CD4-positive, alpha-beta T cell treated with Interleukin-6 for 4 hours (primary cell): ENCODE data around the gene ADAM12.
"Not testable (repeated sequence)": the region's sequence is repeated elsewhere in the genome, so short reads cannot be mapped to it uniquely, and the experiment has no call there.

Experiments used
- DNase-seq: peaks from one replicate; pipeline ENCODE4 v3.0.0-alpha.2; 2020; ENCODE audit warnings: mixed read lengths

The ADAM12 gene

GRCh38 chr10:126259760-126260479, 128.4 kb downstream of the ADAM12 start:
- no peak for DNase-seq

DNA sequence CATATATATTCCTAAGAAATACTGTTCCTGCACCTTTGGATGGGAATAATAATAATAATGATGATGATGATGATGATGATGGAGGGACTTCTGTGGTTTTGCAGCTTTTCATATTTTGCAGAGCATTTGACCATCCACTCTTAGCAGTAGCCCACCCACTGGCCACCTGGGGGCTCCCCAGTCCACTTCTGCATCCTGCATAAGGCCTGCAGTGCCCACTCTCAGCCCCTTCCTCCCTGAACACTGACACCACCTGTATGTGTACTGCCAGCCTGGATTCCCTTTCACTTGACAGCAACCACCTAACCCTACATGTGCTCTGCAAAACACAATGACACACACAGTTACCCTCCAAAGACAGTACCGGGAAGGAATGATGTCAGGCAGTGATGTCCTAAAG, 131.4 kb downstream of the ADAM12 start:
- no peak for DNase-seq

DNA sequence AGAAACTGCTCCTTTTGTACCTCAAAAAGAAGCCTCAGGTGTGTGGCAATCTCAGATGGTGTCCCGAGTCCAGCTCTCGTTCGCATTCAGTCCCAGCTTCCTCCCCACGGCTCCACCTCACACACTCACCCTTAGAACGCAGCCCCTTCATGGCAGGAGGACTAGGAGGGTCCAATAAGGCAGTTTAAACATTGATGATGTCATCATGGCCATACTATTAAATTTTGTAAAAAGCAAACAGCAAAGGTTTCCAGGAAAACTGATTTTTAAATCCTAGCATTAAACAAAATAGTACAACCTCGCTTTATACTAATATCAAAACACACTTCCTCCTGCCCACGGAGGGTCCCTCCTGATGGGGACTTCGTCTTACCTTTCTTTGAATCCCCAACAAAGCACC, 133.0 kb downstream of the ADAM12 start:
- DNase-seq: no peak

DNA sequence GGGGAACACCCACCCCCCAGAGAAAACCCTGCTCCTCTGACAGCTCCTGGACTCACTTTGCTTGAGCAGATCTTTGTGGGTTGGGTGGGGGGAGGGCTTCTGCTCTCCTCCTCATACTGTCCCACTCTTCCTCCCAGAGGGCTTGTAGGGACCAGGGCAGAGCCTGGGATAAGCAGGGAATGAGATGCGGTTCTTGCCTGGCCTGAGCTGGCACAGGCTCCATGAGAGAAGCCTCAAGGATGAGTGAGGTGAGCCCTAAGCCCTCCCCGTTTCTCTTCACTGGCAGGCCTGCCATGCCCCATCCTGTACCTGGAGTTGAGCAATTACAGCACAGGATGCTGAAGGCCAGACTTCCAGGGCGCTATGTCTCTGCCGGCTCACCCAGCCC, 134.7 kb downstream of the ADAM12 start:
- DNase-seq: no peak

DNA sequence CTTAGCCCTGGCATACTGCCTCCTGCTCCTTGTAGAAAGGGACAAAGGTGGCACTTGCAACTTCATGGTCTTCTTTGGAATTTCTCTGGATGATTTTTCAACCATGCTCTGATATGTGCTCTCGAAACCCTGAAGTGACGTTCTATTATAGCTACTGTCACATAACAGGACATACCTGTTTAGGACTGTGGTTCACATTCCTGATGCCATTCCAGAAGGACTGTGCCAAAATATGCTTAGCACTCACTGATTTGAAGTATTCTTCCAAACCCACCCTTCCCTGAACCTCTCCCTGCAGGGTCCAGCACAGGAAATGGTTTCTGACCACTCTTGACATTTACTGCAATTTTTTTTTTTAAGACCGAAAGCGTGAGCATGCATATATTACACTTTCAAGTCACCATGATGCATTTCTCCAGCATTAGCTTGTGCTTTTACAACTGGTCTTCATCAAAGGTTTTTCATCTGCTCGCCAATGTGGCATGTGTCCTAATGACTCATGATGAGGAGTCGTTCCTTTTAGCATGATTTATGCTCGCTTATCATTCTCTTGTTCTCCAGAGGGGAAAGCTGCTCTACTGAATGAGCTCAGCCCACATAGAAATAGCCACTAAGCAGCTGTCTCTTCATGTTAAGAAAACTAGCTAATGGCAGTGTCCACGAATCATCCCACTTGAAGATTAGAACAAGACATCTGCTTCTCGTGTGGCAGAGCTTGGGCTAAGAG, 135.2 kb downstream of the ADAM12 start:
- DNase-seq: no peak

- DNase-seq: no peak
Observed at GRCh38 chr10:126251778-126252407, 136.4 kb downstream of the ADAM12 start.

GRCh38 chr10:126250527-126251310, 137.6 kb downstream of the ADAM12 start:
- DNase-seq: no peak

- no peak for DNase-seq
Observed at GRCh38 chr10:126250045-126250444, 138.2 kb downstream of the ADAM12 start.

GRCh38 chr10:126247446-126247975, 140.8 kb downstream of the ADAM12 start:
- DNase-seq: no peak

- not testable (repeated sequence) for DNase-seq
Observed at GRCh38 chr10:126246396-126246795, 141.9 kb downstream of the ADAM12 start.

DNA sequence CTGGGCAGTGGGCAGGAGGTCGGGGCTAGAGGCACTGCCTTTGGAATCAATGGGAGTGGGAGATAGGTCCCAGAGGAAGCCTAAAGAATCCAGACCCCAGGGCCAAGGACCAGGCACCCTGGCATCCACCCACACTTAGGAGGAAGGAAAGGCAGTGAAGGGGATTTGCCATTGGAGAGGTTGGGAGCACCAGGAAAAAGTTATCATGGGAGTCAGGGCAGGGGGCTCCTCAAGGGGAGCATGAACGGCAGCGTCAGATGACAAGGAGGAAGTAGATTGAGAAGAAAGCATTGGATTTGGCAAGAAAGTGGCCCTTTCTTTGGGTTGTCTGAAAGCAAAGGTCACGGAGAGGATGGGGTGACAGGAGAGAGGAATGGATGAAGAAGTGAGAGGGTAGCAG, 142.8 kb downstream of the ADAM12 start:
- DNase-seq: no peak

- no peak for DNase-seq
Observed at GRCh38 chr10:126243971-126244370, 144.3 kb downstream of the ADAM12 start.

DNA sequence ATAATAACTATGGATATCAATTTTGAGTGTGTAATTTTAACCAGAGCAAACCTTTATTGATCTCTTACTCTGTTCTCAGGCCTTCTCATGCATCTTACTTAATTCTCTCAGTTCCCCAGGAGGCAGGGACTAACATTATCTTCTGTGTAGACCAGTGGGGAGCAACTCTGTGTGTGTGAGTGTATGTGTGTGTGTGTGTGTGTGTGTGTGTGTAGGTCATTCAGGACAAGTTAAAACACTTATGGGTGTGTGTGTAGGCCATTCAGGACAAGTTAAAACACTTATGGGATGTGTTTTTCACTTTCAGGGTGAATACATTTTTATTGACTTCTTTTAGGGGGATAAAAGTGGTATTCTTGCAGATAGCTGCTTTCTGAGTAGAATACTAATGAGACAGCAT, 145.0 kb downstream of the ADAM12 start:
- no peak for DNase-seq

DNA sequence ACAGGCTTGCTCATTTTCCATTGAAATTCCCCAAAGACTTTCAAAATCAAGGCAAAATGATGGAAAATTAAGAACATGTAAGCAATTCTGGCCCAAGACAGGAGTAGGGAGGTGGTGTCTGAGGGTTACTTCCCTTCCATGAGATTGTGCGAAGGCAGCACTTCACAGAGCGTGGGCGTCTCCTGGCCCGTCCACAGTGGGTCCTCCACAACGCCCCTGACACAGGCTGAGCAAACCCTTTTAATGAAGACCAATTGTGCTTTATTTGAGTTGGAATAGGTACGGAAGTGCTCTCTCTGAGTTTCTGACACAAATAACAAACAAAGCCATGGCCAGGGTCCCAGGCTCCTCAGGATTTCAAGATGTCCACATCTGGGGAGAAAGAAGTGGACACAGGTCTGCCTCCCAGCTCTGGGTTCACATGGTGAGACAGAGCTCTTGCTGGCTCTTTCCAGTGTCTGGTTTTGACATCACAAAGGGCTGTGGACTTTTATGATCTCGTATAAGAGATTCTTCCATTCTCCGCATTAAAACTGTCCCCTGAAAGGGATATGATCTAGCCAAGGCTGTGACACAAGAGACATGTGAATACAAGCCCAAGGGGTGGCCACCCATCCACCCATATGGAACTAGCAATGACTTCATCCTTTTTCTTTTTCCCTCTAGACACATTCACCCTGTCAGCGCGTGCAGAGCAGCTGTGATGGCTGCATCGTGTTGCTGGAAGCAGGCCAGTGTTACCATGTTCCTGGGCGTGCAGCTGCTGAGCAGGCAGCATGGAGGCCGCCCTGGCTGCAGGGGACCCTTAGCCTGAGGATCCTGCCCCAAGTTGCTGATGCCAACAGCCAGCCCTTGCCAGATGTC, 145.6 kb downstream of the ADAM12 start:
- no peak for DNase-seq

GRCh38 chr10:126240483-126240882, 147.8 kb downstream of the ADAM12 start:
- DNase-seq: no peak

DNA sequence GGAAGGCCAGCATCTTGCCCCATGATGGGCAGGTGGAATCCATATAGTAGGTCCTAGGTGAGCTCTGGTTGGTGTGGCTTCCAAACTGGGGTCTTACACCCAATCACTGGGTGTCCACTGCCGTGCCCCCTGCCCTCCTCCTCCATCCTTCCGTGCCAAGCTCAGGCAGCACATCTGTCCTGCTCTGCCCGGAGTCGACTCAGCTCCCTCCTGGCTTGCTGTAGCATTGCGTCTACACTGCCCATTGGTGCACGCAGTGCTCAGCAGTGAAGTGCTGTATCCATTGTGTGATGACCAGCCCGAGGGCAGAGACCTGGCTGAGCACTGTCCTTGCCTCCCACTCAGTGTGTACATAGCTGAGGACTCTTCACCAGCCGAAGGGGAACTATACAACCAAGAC, 148.4 kb downstream of the ADAM12 start:
- DNase-seq: no peak

- DNase-seq: no peak
Observed at GRCh38 chr10:126235979-126236851, 152.1 kb downstream of the ADAM12 start.

- no peak for DNase-seq
Observed at GRCh38 chr10:126235091-126235978, 152.9 kb downstream of the ADAM12 start.

- DNase-seq: no peak
Observed at GRCh38 chr10:126234630-126235029, 153.6 kb downstream of the ADAM12 start.
